GM19324 (cell line): ENCODE data around the gene LRRC4C.
"Not testable (repeated sequence)": the region's sequence is repeated elsewhere in the genome, so short reads cannot be mapped to it uniquely, and the experiment has no call there.

Experiments
- ATAC-seq: cut with Tn5 transposase; IDR thresholded peaks from one replicate; pipeline ENCODE4 v1.9.1; 2021; ENCODE audit warnings: mild to moderate bottlenecking, moderate library complexity; ENCODE audit not compliant: unreplicated experiment, low FRiP score

LRRC4C gene

GRCh38 chr11:40223596-40224330 lies 1235.7 kb downstream of the LRRC4C start:
- ATAC-seq, result no peak

GRCh38 chr11:40219401-40219800 lies 1240.1 kb downstream of the LRRC4C start:
- ATAC-seq, result no peak

- ATAC-seq, result no peak
Measured at GRCh38 chr11:40215556-40215955, 1243.9 kb downstream of the LRRC4C start.

GRCh38 chr11:40207416-40207815 lies 1252.0 kb downstream of the LRRC4C start:
- no peak for ATAC-seq

GRCh38 chr11:40204228-40204627 lies 1255.2 kb downstream of the LRRC4C start:
- no peak for ATAC-seq

DNA sequence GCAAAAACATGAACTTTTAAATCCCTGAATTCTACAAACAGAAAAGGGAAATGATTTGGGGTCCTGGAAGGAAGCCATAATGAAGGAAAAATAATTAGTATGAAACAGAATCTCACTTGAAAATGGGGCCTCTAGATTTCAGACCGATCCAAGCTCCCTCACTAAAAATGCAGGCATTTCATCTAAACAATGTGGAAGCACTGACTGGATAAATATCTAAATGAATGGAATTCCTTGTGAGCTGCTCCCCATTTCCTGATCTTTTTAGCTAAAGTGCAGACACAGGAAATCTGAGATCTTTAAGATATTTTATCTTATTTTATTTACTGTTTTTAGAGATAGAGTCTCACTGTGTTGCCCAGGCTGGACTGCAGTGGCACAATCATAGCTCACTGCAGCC lies 1255.8 kb downstream of the LRRC4C start:
- no peak for ATAC-seq

DNA sequence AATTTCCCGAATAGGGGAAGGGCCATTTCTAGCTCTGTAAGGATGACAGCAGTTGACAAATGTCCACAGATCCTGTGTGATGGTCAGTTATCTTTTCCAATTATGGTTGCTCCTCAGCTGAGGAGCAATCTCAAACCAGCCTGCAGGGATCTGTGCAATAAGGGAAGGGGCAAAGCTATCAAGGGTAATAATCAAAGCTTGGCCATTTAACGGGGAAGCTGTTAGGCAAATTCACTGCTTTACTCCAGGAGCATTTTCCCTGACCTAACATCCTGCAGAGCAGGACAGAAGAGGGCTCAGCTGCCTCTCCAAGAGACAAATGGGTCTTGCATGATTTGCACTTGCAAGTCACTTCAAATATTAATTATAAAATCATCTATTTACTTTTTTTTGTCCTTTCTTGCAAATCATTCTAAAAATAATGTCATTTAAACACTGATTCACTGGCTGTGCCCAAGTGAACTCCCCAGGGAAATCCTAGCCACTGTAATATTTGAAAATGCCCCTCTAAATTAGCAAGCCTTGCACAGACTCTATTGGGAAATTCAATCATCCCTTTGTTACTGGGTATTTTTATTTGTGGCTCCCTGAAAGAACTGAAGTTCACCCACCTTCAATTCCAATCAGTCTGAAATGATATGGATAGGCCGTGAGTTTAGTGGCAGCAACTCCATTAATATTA lies 1256.7 kb downstream of the LRRC4C start:
- no peak for ATAC-seq

- ATAC-seq, result not testable (repeated sequence)
Measured at GRCh38 chr11:40192590-40192989, 1266.9 kb downstream of the LRRC4C start.

DNA sequence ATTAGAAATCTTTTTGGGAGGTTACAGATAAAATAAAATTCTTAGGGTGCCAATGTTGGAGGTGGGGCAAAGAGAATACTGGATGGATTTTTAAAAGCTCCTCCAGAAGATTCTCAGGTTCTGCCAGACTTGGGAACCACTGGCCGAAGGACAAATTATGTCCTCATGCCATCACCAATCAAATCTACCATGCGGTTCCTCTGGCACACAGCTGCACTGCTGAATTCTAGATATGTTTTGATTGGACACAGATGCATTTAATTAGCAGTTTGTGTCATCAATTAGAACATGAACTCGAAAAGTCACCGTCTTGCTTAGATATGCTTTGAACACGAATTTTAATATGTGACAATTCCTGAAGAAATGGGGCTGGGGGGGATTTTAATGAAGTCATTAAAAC lies 1269.2 kb downstream of the LRRC4C start:
- no peak for ATAC-seq

- no peak for ATAC-seq
Measured at GRCh38 chr11:40188848-40189247, 1270.6 kb downstream of the LRRC4C start.

DNA sequence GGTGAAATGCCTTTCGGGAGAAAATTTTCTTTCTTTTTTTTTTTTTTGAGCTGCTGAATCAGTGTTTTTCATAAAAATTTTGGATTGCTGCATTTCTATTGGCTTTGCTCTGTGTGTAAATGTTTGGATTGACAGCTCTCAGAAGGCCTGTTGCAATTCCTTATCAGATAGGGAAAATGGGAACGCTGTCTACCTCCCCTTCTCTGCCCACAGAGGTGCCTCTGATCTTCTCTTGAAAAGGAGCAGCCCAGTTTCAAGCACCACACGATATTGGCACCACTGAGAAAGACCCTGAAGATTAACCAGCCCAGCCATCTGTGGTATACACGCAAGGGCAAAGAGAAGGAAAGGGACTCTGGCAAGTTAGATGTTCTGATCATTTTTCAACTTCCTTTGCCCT lies 1272.2 kb downstream of the LRRC4C start:
- ATAC-seq, result no peak

DNA sequence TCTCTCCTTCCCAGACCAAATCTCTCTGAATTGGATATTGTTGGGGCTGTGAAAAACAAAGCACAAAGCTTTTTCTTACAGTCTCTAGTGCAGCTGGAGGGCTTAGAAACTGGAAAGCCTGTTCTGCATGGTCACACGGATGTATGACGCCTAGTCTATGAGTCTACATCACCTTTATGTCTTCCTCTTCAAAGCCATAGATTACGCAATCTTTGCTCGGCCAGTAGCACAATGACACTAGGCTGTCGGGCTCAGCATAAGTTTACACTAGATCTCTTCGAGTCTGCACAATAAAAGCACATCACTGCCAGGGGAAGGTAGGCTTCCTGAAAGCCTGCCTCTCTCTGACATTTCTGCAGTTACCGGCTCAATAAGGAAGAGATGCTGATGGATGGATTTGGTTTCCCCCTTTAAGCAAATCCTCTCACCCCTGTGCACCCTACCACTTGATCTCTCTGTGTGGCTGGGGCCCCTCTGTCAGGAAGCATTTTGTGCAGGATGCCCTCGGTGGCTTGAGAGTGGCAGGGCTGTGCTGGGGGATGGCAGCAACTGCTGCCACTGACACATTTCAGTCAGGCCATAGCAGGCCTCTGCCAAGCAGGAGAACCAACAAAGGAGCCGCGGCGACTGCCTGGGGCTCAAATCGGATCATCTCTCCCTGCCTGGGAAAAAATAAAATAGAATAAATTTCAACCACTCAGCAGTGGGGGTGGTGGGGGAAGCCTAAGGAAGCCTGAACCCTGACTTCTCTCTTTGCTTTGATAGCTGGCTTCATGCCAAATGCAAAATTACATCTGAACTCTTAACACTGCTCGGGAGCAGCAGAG lies 1272.8 kb downstream of the LRRC4C start:
- ATAC-seq, result no peak

DNA sequence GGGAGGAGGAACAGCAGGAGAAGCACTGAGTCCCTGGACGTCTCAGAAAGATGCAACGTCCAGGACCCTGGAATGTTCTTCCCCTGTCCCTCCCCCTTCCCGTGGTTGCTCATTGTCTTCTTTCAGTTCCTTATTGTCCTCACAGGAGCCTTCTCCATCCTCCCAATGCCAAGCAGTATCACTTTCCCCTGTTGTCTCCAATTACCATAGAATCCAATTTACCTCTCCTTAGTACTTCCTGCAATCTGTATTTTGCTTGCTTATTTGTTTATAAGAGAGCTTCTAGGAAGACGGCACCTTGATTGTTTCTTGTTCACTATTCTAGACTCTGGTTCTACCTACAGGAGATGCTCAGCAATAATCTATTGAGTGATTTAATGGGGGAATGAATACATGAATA lies 1273.7 kb downstream of the LRRC4C start:
- no peak for ATAC-seq

DNA sequence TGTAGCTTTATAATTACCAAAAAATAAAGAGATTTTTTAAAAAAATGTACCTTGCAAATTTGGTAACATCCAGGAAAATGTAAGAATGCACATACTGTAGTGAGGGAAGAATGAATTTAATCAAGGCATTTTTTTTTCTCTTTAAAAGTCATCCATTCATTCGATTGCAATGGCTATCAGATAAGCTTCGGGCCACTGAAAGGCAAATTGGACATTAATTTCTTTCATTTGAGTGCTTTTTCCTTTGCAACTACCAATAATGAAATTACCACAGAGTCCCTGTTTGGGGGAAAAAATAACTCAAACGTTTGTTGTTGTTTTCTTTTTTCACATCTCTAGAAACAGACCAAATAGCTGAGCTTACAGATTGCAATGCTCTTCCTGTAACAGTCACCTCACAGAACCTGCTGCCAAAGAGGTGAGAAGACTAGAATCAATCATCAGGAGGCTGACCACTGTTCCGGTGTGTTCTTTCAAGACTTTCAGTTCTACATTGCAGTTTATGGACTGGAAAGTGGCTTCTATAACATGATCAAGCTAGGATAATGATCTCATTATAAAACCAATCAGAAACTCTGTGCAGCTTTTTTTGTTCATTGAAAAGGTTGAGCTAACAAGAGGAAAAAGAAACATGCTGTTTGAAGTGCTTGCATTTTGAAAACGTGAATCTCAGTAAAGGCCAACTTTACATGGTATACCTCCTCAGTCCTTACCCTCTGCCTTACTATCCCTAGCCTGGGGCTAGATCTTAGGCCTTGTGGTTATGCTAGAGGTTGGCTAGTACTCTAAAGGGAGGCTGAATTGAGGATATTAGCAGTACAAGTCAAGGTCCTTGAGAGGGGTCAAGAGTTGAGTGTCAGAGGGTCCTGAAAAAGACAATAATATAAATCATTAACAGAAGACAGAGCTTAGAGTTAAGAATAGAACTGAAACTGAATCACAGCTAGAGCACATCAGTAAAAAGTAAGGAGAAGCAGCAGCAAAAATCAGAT lies 1276.1 kb downstream of the LRRC4C start:
- ATAC-seq, result peak; percentile 81

GRCh38 chr11:40179541-40179940 lies 1279.9 kb downstream of the LRRC4C start:
- ATAC-seq, result no peak

DNA sequence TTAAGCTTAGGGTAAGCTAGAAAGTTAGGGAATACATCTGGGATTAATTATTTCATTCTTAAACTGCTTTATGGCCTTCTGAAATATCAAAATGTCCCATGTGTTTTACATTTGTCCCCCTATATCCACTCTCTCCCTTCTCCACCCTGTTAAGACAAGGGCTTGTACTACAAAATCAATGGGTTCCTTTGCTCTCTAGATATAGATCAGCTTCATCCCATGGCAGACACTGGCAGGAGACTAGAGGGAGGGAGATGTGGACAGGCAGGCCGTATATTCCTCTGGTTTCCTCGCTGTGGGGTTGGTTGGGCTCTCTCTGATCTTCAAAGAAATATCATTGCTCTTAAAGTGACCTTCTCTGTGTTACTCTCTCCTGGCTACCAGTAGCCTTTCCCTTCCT lies 1281.0 kb downstream of the LRRC4C start:
- ATAC-seq, result no peak

DNA sequence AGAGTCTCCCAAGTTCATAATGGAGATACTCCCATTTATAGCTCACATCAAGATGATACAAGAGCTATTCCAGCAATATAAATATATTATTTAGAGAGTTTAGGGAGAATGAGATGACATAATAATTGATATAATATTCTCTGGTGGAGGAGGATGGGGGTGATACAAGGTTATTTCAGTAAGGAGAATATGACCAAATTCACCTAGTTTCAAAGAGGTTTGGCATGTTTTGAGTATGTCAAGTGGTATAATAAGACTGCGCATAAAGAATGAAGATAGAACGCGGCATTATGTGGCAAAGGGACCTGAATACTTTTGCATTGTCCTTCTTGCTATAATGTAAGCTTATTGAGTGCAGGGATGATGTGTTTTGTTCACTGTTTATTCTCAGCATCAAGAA lies 1283.5 kb downstream of the LRRC4C start:
- ATAC-seq, result no peak

DNA sequence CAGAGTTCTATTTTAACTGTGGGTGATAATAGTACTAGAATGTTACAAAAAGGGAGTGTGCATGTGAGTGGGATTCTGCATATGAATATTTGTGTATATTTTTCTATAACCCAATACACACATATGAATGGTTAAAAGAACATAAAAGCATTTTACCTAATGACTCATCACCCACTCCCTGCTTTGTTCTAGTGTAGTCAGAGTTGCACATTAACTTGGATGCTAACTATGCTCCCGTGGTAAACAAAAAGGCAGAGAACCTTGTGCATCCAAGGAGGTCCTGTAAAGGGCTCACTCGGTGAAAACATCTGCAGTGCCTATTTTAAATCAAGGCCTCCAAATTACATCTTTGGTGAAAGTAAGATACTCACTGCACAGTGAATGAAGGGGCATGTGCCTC lies 1289.4 kb downstream of the LRRC4C start:
- no peak for ATAC-seq

GRCh38 chr11:40168414-40168813 lies 1291.0 kb downstream of the LRRC4C start:
- ATAC-seq, result peak; percentile 95

DNA sequence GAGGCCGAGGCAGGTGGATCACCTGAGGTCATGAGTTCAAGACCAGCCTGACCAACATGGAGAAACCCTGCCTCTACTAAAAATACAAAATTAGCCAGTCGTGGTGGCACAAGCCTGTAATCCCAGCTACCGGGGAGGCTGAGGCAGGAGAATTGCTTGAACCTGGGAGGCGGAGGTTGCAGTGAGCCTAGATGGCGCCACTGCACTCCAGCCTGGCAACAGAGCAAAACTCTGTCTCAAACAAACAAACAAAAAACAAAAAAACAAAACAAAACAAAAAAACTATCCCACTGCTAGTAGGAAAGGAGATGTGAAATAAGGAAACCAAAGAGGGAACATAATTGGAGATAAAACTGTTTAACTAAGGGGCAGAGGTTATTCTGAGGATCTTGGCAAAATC lies 1291.6 kb downstream of the LRRC4C start:
- ATAC-seq, result not testable (repeated sequence)
